Muscle of arm (tissue), 12 donors: ENCODE data around the gene RAB40AL. TPM values are rescaled to one million over a fixed set of nuclear protein-coding genes. Genes with fewer than 3 reads are reported as not detected.

Experiments used
- DNase-seq: peaks from one replicate; pipeline ENCODE4 v3.0.0-alpha.2; 2013
- polyA plus RNA-seq, 12 donors: library from polyadenylated mRNA; unstranded; fragments of 120-200 nt; gene quantifications; one replicate each; pipeline ENCODE4 v1.2.1, GENCODE V29; 2013; ENCODE audit not compliant: insufficient read length in 12 of 12

Gene RAB40AL
- polyA plus RNA-seq, 12 donors = 0.35 TPM; not detected in 11

- no peak for DNase-seq
These were observed 42.5 kb downstream of the RAB40AL start for GRCh38 chrX:102979536-102979935.

DNA sequence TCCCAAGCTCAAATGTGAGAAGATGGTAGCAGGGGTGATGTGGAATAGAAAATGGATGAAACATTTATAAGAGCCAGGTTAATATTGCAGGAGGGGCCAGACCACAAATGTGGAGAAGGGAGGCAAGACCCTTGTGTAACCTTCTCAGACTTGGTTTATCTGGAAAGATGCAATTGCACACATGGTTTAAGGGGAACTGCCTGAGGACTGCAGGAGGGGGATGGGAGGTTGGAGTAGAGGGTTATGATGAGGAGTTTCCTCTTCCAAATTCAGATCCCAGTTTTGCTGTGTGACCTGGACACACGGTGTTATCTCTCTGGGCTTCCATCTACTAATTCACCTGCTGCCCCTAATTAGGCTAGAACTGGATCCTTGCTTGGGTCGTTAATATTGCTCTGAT, 46.1 kb downstream of the RAB40AL start:
- no peak for DNase-seq

DNA sequence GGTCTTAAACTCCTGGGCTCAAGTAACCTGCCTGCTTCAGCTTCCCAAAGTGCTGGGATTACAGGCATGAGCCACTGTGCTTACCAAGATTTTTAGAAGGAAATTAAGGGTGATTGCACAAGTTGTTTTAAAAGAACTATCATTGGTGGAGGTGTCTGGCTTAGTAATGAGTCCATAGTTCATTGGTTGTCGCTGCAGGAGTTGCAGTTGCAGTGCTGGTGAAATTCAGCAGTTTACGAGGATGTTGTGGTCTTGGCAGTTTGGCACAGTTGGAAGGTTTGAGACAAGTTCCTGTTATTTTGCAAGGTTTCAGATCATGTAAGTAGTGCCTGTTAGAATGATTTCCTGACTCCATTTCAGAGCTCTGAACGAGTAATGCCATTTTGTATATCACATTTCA, 48.1 kb downstream of the RAB40AL start:
- DNase-seq = no peak

Other genes with a start within 250 kb of the RAB40AL start
- gene GPRASP2, start 224.8 kb upstream of the RAB40AL start, polyA plus RNA-seq = 10 to 100 TPM in 11 of 12 donors, not detected in 1; 14.8 to 27.2 (median 20.3) TPM
- gene GPRASP3, start 216.5 kb upstream of the RAB40AL start, polyA plus RNA-seq = 10 to 100 TPM in 3 of 12 donors, 1 to 10 TPM in 8, not detected in 1; 2.0 to 10.7 (median 8.6) TPM
- gene BEX1, start 126.9 kb downstream of the RAB40AL start, polyA plus RNA-seq = 10 to 100 TPM in 1 of 12 donors, 1 to 10 TPM in 8, under 1 TPM in 2, not detected in 1; 0.21 to 19.2 (median 2.0) TPM
- gene NXF3, start 155.9 kb downstream of the RAB40AL start, polyA plus RNA-seq = 1 to 10 TPM in 1 of 12 donors, under 1 TPM in 3, not detected in 8; 0.18 to 1.0 (median 0.40) TPM